Hepatic stellate cell (primary cell): Measurements from ENCODE around the gene ZFR.
"Not testable (repeated sequence)": the region's sequence is repeated elsewhere in the genome, so short reads cannot be mapped to it uniquely, and the experiment has no call there.

ENCODE experiments used
- DNase-seq: peaks from one replicate; pipeline ENCODE4 v3.0.0; 2011; ENCODE audit warnings: low spot score

The ZFR gene

DNA sequence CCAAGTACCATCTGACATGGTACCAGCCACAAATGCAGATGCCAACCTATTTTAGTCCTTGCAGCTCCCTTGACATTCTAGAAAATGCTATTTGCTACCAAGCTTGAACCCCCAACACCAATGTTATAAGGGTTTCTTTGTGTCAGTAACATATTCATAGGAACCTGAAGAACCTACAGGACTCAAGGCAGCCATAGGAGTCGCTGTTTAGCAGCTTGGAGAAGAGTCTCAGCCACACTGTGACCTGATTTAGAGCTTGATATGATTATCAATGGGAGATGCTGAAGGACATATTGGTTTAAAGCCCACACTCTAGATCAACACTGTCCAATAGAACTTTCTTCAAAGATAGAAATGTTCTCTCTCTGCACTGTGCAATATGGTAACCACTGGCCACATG is 6.4 kb upstream of the ZFR start:
- DNase-seq = no peak

DNA sequence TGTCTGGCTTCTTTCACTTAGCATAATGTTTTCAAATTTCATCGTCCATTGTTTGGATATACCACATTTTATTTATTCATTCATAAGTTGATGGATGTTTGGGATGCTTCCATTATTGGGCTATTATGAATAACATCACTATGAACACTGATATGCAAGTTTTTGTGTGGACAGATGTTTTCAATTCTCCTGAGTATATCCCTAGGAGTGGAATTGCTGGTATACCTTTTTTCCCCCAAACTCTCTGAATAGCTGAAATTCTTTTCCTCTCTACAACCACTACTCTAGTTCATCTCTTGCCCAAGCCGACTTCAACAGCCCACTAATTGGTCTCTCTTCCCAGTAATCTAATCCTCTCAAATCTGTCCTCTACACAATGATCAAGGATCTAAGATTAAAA is 4.7 kb upstream of the ZFR start:
- no peak for DNase-seq

DNA sequence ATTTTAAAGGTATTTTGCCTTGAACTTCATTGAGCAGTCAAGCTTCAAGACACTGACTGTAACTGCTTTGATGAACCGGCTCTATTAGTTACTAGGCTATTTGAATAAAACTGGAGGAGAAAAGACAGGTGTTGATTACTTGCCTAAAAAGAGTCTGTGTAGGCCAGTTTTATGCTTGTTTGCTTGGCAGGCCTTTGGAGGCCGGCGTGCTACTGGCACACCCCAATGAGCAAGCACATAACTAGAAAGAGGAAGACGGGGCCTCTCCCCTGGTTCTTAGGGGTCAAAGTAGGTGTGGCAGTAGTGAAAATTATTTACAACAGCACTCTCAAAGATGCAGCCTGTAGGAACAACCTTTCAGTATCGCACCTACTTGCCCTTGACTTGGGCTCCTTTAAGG is 2.1 kb upstream of the ZFR start:
- DNase-seq = no peak

DNA sequence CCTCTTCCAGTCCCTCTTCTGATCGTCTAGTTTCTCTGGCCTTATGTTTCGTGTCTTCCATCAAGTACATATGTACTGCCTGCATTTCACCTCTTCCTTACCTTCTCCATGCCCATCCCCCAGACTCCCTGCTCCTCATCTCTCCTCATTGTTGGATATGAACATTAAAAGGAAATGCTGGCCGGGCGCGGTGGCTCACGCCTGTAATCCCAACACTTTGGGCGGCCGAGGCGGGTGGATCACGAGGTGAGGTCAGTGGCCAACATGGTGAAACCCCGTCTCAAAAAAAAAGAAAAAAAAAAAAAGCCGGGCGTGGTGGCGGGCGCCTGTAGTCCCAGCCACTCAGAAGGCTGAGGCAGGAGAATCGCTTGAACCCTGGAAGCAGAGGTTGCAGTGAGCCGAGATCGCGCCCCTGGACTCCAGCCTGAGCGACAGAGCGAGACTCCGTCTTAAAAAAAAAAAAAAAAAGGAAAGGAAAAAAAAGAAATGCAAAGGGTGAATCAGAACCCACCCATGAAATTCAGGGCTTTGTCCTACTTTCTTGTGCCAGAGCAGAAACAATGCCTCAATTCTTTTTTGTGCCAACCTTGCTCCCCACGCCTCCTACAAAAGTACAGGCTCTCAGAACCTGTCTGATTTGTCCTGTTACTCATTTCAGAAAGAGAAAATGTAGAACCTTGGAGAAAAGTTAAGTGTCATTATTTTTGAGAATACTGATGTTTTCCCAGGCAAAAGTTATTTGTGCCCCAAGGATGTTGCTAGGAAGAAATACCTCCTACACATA is 1.5 kb upstream of the ZFR start:
- DNase-seq = no peak

DNA sequence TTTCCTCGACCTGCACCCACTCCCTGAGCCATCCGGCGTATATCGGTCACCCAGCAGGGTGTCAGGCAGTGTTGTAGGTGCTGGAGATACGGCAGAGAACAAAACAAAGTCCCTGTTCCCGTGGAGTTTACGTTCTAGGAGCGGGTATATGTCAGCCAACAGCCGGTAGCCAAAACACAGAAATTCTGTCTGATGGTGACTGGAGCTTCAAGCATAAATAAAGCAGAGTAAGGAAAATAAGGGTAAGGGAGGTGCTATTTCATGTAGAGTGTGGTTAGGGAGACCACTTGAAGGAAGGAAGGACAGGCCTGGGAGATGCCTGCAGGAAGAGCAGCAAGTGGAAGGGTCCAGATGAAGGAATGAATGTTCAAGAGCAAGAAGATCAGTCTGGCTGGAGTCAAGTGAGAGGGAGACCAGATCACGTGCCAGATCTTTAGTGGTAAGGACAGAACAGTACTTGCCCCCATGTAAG is 783 bp upstream of the ZFR start:
- no peak for DNase-seq

DNA sequence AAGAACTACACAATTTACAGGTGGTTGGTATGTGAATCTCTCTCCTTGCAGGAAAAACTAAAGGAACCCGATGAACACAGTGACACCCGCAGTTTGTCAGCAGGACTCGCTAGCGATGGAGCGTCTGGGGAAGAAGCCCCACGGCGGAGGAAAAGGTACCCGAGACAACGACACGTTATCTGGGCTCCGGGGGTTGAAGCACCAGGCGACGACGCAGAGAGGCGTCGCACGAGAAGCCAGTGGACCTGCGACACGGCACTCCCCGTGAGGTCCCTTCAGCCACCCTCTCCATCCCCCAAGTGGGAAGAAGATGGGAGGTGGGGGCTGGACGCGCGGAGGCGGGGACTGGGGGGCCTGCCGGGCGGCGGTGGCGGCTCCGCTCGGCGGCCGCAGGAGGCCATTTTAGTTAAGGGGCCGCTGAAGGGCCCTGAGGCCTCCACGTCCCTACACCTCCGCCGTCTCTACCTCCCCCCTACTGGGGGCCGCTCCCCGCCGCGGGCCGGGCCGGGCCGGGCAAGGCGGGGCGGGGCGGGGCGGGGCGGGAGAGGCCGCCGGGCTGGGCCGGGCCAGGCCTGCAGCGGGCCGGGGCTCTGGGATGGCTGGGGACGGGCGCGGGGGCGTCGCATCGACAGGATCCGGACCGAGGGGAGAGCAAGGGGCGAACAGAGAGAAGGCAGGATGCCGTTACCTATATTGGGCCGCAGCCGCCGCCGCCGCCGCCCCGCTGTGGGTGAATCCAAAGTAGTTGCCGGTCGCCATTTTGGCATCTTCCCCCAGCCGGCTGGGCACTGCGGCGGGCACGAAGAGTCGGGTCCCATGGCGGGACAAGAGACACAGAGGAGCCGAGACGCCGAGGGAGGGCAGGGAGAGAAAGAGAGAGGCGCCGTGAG is 754 bp downstream of the ZFR start:
- peak; percentile 59 for DNase-seq

DNA sequence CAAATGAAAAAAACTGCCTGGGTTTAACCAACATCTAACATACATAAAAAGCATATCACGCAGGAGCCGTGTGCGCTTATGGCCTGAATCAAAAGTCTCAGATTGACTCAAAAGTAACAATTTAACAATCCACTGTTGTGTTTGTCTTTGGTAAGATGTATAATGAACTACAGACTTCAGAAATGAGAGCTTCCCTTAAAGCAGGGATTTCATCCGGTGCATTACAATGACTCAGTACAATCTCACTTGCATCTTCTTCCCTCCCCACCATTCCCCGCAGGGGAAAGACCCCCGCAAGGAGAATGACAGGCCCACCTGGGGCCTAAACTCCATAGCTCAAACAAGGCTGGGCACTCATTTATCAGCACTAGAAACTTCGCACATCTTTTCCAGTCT is 1.4 kb downstream of the ZFR start:
- DNase-seq = peak; percentile 36

DNA sequence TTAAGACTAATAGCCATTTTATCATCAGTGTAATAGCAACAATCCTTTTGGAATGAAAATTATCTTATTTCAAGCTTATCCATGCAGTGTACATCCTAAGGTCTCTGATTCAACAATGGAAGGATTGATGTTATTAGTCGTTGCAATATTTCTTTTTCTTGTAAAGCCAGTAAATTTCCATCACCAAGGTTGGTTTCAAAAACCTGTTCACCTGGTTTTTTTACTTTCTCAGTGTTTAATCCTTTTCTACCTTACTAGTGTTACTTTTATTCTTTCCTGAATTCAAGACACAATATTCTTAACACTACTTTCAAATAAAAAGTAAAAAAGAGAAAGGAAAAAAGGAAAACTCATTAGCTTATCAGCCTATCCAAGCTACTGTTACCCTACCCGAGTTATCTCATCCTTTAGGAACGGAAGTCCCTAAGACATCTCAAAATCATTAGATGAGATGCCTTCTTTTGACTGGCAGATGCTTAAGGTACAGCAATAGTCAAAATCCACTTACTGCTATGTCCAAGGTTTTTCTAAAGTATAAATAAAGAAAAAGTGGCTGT is 5.4 kb downstream of the ZFR start:
- no peak for DNase-seq

DNA sequence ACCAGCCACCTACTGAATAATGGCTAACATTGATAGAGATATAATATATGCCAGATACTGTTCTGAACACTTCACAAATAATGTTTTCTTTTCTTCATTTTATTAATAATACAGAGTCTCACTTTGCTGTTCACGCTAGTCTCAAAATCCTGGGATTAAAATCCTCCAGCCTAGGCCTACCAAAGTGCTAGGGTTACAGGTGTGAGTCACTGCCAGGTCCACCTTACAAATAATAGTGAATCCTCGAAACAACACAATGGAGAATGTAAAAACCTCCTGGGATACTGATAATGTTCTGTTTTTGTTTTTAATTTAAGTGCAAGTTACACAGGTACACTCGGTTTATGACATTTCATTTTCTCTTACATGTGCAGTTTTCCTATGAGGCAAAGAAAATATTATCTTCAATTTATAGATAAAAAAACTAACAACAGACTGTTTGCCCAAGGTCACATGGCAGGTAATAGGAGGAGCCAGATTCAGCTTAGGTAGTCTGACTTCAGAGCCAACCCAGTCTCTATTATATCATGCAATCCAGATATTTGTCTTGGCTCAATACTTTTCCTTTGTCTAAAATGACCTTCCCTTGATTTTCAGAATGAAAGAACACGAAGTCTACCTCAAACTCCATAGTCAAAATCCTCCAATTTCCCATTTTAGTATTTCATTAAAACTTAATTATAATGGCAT is 7.8 kb downstream of the ZFR start:
- DNase-seq = no peak

DNA sequence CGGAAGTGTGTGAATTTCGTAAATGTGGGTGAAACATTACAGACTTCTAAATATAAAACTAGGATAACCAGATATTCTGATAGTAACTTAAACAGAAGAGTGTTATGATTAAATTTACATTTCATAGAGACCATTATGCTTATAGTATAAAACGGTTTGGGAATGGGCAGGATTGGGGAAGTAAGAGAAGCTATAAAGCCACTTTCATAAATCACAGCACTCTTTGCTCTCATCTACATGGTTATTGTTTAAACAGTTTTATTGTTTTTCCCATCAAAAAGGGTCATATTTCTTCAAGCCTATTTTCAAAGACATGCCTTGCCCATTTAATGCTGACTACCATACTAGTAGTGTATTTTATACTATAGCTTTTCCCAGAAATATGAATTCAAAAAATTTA is 9.2 kb downstream of the ZFR start:
- DNase-seq = no peak

DNA sequence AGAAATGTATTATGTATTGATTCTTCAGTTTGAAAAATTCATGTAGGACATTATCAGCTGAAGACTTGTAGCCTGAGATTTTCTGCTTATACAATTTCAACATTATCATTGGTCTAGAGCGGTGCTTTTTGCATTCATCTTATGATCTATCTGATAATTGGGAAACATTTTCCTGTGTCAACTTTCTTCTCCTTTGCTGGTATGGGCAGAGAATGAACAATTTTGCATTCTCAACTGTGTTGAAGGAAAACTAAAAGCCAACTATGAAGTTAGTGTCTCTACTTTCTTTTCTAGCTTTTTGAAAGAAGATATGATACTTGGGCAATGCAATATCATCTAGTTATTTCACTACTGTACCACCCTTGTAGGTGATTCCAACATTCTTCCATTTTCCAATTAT is 10.3 kb downstream of the ZFR start:
- no peak for DNase-seq

DNA sequence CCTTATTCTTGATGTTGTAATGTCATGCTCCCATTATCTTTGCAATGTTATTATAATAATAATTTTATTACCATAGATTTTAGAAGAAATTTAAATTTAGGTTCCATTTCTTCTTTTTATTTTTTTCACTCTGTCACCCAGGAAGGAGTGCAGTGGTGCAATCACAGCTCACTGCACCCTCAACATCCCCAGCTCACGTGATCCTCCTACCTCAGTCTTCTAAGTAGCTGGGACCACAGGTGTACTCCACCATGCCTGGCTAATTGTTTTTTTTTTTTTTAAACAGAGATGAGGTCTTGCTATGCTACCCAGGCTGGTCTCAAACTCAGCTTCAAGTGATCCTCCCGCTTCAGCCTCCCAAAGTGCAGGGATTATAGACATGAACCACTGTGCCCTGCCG is 11.9 kb downstream of the ZFR start:
- DNase-seq = no peak

DNA sequence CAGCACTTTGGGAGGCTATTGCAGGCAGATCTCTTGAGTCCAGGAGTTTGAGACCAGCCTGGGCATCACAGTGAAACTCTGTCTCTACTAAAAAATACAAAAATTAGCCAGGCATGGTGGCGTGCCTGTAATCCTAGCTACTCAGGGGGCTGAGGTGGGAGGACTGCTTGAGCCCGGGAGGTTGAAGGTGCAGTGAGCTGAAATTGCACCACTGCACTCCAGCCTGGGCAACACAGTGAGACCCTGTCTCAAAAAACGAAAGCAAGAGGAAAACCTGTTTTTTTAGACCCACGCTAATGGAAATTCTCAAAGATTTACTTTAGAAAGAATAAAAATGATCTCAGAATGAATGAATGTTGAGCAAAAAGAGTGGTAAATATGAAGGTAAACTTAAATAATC is 13.7 kb downstream of the ZFR start:
- DNase-seq = not testable (repeated sequence)

DNA sequence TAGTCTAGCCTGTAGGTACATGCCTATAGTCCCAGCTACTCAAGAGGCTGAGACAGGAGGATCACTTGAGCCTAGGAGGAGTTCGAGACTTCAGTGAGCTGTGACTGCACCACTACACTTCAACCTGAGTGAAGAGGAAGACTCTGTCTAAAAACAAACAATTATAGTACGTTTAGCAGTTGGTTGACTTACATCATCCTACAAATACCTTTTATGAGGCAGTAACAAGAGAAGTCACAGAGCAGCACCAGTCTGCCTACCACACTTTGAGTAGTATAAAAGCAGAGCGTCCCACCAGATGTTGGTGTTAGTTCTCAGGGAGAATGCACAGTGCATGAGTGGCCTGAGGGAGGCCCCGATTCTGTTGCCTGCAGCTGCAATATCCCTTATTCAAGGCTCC is 16.1 kb downstream of the ZFR start:
- DNase-seq = no peak

DNA sequence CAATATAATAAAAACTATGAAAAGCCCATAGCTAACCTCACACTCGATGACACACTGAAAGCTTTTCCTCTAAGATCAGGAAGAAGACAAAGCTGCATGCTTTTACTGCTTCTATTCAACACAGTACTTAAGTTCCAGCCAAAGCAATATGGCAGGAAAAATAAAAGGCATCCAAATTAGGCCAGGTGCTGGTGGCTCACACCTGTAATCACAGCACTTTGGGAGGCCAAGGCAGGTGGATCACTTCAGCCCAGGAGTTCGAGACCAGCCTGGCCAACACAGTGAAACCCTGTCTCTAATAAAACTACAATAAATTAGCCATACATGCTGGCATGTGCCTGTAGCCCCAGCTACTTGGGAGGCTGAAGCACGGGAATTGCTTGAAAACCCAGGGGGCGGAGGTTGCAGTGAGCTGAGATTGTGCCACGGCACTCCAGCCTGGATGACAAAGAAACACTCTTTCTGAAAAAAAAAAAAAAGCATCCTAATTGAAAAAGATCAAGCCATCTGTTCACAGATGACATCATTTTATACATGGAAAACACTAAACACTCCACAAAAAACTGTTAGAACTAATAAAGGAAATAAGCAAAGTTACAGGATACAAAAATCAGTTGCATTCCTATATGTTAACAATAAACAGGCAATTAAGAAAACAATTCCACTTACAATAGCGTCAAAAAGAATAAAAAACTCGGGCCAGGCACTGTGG is 17.9 kb downstream of the ZFR start:
- DNase-seq = no peak

DNA sequence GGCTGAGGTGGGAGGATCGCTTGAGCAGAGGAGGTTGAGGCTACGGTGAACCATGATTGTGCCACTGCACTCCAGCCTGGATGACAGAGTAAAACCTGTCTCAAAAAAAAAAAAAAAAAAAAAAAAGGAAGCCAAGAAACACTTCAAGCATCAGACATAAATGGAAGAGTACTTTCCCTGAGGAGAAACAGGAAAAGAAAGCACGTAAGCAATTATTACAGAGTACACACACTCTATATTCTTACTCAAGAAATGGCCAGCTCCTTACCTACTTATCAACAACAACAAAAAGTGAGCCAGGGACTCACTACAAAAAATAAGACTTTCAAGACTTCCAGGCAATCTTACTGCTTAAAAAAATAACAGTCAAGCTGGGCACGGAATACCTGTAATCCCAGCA is 21.8 kb downstream of the ZFR start:
- DNase-seq = no peak

DNA sequence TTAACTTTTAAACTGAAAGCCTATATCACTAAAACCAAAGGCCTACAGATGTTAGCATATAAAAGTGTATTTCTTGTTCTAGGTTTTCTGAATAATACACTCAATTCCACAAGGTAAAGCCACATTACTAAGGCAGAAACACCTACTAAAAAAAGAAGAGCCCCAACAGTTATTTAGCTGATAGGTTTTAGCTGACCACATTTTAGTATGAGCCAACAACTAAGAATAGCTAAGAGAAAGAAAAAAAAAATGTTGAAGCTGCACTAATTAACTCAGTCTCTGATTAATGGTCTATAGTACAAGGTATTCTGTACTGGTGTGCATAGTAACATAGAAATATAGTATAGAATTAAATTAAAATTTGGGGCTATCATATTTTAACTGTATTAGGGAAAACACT is 23.5 kb downstream of the ZFR start:
- no peak for DNase-seq

DNA sequence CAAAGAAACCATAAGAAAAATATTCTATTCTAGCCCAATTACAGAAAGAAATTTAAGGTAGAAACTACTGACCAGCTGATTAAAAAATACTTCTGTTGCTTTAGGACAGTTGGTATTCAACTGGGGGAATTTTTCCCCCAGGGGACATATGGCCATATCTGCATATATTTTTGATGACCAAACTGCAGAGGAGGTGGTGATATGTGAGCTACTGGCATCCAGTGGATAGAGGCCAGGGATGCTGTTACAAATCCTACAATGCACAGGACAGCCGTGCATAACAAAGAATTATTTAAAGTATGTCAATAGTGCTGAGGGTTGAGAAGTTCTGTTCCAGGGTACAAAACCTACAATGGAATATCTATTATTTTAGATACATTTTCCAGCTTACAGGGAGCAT is 24.0 kb downstream of the ZFR start:
- peak; percentile 51 for DNase-seq

DNA sequence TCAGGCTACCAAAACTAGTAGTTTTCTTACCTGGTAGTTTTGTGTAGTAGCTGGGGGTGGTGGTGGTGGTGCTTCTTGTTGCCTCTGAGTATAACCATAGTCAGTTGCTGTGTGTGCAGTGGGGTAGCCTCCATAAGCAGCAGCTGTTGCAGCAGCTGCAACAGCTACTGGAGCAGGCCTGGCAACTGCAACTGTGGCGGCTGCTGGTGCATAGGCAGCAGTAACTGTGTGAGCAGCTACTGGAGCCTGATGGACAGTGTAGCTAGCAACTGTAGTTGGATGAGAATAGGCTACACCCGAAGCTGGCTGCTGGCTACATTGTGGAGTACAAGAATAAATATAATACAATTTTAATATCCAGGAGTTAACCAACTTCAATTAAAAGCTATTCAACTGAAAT is 24.7 kb downstream of the ZFR start:
- DNase-seq = no peak

DNA sequence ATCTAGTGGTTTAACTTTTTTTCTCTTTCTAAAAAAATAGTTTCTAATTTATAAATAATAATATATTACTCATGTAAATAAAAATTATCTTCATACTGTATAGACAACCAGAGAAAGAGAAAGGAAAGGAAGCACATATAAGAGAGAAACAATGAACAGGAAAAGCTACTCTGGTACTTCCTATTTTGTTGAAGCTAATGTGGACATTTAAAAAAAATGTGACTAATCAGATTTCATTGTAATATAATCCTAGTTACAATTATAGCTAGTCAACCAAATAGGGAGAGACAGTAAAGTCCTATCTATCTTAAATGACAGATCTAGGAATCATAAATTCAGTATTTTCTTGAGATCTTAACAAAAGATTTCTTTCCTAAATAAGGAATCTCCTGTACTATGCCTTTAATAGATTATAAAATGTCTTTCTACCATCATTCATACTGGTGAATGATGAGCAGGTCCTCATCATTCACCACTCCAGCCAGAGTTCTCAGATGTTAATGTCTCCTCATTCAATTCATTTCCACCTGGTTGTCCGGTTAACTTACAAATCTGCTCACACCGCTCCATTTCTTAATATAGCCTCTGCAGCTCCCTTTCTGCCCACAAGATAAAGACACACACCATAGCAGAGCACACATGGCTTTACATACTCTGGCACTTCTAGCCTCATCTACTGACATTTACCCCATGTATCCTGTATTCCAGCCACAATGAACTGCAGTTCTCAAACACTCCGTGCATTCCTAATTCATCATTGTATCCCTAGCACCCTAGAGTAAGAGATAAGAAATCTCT is 30.9 kb downstream of the ZFR start:
- no peak for DNase-seq

DNA sequence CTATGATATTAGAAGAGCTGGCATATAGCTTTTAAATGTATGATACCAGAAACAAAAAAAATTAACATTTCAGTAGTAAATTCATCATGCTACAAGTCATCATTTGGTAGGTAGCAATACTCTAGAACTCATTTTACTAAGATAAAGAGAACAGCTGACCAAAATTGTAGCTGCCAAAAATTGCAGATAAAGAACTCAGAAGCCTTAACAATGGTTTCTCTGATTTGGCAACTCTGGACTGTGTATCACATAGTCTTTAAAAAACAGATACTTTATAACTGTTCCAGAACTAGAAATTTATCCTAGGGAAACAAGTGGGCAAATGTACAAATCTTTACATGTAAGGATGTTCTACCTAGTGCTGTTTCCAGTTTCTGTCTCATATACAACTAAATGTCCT is 33.9 kb downstream of the ZFR start:
- DNase-seq = no peak
